Hematopoietic multipotent progenitor cell treated with erythropoietin and hydrocortisone succinate and interleukin-3 and kit ligand, for 8 days (in vitro differentiated cells): ENCODE results near the gene MCC.
A peak's percentile ranks its signal among the peaks of the same experiment; 100 is the strongest.

ENCODE experiments used
- DNase-seq: peaks from one replicate; pipeline ENCODE4 v3.0.0-alpha.2; 2015

Gene MCC

GRCh38 chr5:113487781-113488644 lies at the start of gene MCC:
Gene MCC, minus strand, starts transcription at chr5:113488453.
- no peak for DNase-seq

- DNase-seq: no peak
Observed at GRCh38 chr5:113531481-113532159, 43.4 kb upstream of the MCC start.

GRCh38 chr5:113527746-113528145 lies 39.5 kb upstream of the MCC start:
- DNase-seq: no peak

- no peak for DNase-seq
Observed at GRCh38 chr5:113526421-113526820, 38.2 kb upstream of the MCC start.

- no peak for DNase-seq
Observed at GRCh38 chr5:113524927-113525326, 36.7 kb upstream of the MCC start.

- DNase-seq: no peak
Observed at GRCh38 chr5:113523168-113523567, 34.9 kb upstream of the MCC start.

- DNase-seq: no peak
Observed at GRCh38 chr5:113520899-113521298, 32.6 kb upstream of the MCC start.

GRCh38 chr5:113520429-113520828 lies 32.2 kb upstream of the MCC start:
- no peak for DNase-seq

- no peak for DNase-seq
Observed at GRCh38 chr5:113519412-113519811, 31.2 kb upstream of the MCC start.

- DNase-seq: no peak
Observed at GRCh38 chr5:113518884-113519283, 30.6 kb upstream of the MCC start.

- DNase-seq: peak; percentile 20
Observed at GRCh38 chr5:113514289-113514635, 26.0 kb upstream of the MCC start.

GRCh38 chr5:113513384-113514288 lies 25.4 kb upstream of the MCC start, which contains the start of gene YTHDC2:
Gene YTHDC2, plus strand, starts transcription at chr5:113513694. Its CDS starts 202 bp downstream, at chr5:113513896.
- DNase-seq: peak; percentile 87

GRCh38 chr5:113512341-113512740 lies 24.1 kb upstream of the MCC start:
- no peak for DNase-seq

- peak; percentile 65 for DNase-seq
Observed at GRCh38 chr5:113510836-113511451, 22.7 kb upstream of the MCC start.

- DNase-seq: no peak
Observed at GRCh38 chr5:113508756-113509155, 20.5 kb upstream of the MCC start.

- DNase-seq: no peak
Observed at GRCh38 chr5:113507601-113508000, 19.3 kb upstream of the MCC start.

- no peak for DNase-seq
Observed at GRCh38 chr5:113505181-113505580, 16.9 kb upstream of the MCC start.

- no peak for DNase-seq
Observed at GRCh38 chr5:113503146-113503545, 14.9 kb upstream of the MCC start.

- no peak for DNase-seq
Observed at GRCh38 chr5:113502073-113502472, 13.8 kb upstream of the MCC start.

- no peak for DNase-seq
Observed at GRCh38 chr5:113495422-113495841, 7.2 kb upstream of the MCC start.

- no peak for DNase-seq
Observed at GRCh38 chr5:113493446-113493845, 5.2 kb upstream of the MCC start.

- no peak for DNase-seq
Observed at GRCh38 chr5:113491022-113491421, 2.8 kb upstream of the MCC start.

- DNase-seq: no peak
Observed at GRCh38 chr5:113490317-113490716, 2.1 kb upstream of the MCC start.
